A673 (cell line): ENCODE measurements around the gene ZNRD2. TPM values are rescaled to one million over a fixed set of nuclear protein-coding genes. Genes with fewer than 3 reads are reported as not detected.

Source experiments
- BruUV-seq: library from RNA; stranded (reverse); fragments of 400-500 nt; replicated peaks from 2 replicates; lab custom pipeline; 2021; lab: Mats Ljungman, UMichigan
- CTCF ChIA-PET: fragments of 300-600 bp; sonication (Branson Sonifier 250); formaldehyde crosslinking; loops from one replicate; lab custom pipeline; 2022; ENCODE audit warnings: antibody characterized with exemption; lab: Charles Lee
- POLR2A ChIA-PET: fragments of 300-600 bp; sonication (Branson Sonifier 250); formaldehyde crosslinking; loops from one replicate; lab custom pipeline; 2022; ENCODE audit warnings: antibody characterized with exemption; ENCODE audit not compliant: low non-redundant PET; lab: Charles Lee
- DNase-seq: peaks from one replicate; pipeline ENCODE4 v3.0.0-alpha.2; 2015; ENCODE audit warnings: low spot score
- H3K27ac ChIP-seq: fragments of 200-600 bp; sonication (generic); 2 replicates; pipeline ENCODE4 v1.5.1; 2016; ENCODE audit warnings: mixed run types, low read depth, mild to moderate bottlenecking, mixed read lengths, antibody characterized with exemption, low read length; ENCODE audit not compliant: poor library complexity, severe bottlenecking
- H3K27me3 ChIP-seq: fragments of 200-600 bp; sonication (generic); replicated peaks from 2 replicates; pipeline ENCODE4 v1.6.1; 2017; ENCODE audit warnings: mixed run types, low read depth, mild to moderate bottlenecking, mixed read lengths, antibody characterized with exemption, low read length; ENCODE audit not compliant: insufficient read depth, poor library complexity
- H3K36me3 ChIP-seq: fragments of 200-600 bp; sonication (generic); 2 replicates; pipeline ENCODE4 v1.6.1; 2016; ENCODE audit warnings: mixed run types, mild to moderate bottlenecking, mixed read lengths, antibody characterized with exemption, low read length; ENCODE audit not compliant: insufficient read depth, poor library complexity, severe bottlenecking
- H3K4me1 ChIP-seq: fragments of 200-600 bp; sonication (generic); 2 replicates; pipeline ENCODE4 v1.6.1; 2017; ENCODE audit warnings: mixed run types, mild to moderate bottlenecking, mixed read lengths, antibody characterized with exemption, low read length; ENCODE audit not compliant: insufficient read depth, poor library complexity, severe bottlenecking
- H3K4me3 ChIP-seq: fragments of 200-600 bp; sonication (generic); 2 replicates; pipeline ENCODE4 v1.5.1; 2016; ENCODE audit warnings: low read depth, mixed run types, mild to moderate bottlenecking, mixed read lengths, low read length; ENCODE audit not compliant: poor library complexity, severe bottlenecking
- H3K9me3 ChIP-seq: fragments of 200-600 bp; sonication (generic); 2 replicates; pipeline ENCODE4 v1.6.1; 2016; ENCODE audit warnings: mixed run types, low read depth, mild to moderate bottlenecking, mixed read lengths, antibody characterized with exemption, low read length; ENCODE audit not compliant: poor library complexity, severe bottlenecking
- CTCF ChIP-seq: fragments of 300-800, 200-600 bp; sonication (generic); conservative IDR thresholded peaks from 2 replicates; pipeline ENCODE4 v1.5.1; 2017; ENCODE audit warnings: low read depth, mild to moderate bottlenecking, antibody characterized with exemption, low read length, moderate library complexity, mixed read lengths
- EZH2 ChIP-seq: fragments of 200-600 bp; sonication (generic); IDR thresholded peaks from 2 replicates; pipeline ENCODE4 v1.6.1; 2017; ENCODE audit warnings: borderline replicate concordance, low read depth, mild to moderate bottlenecking, mixed read lengths, antibody characterized with exemption, low read length; ENCODE audit not compliant: poor library complexity, severe bottlenecking
- intact Hi-C: fragments of 100-400 bp; cut with micrococcal nuclease; formaldehyde crosslinking; loops from one replicate; pipeline ENCODE4 v1.10.0; 2022; ENCODE audit not compliant: unreplicated experiment
- total RNA-seq: library from RNA; stranded (reverse); gene quantifications from 2 replicates; pipeline ENCODE4 v1.2.3, GENCODE V29; 2021

Gene ZNRD2
- total RNA-seq, 1 experiment from 2014 or later, result 98.9 TPM

- no peak for DNase-seq
- no peak overlapping the region for H3K4me3 ChIP-seq
- H3K27me3 ChIP-seq, result no peaks in the 10 kb centered on the region
- no TSS peak for BruUV-seq
- no peak overlapping the region for H3K27ac ChIP-seq
- POLR2A ChIA-PET, result no interaction called here
- TF ChIP-seq EZH2 (no peak), CTCF (no peak)
- CTCF ChIA-PET, result interaction anchor here (0.8 to 1.7 kb wide), 6 partner anchors 12 to 52 kb away, joined by 3 to 12 read pairs (median 6); partner anchors contain the start of gene FAM89B
- peaks cover 5% of the 10 kb centered on the region for H3K4me1 ChIP-seq
- H3K9me3 ChIP-seq, result no peaks in the 10 kb centered on the region
- intact Hi-C loops, result no loop called here
- peaks cover 14% of the 10 kb centered on the region for H3K36me3 ChIP-seq
Observed at GRCh38 chr11:65592858-65593517, 22.7 kb downstream of the ZNRD2 start.

- no peak overlapping the region for H3K4me3 ChIP-seq
- H3K36me3 ChIP-seq, result peaks cover 22% of the 10 kb centered on the region
- peaks cover 5% of the 10 kb centered on the region for H3K4me1 ChIP-seq
- no peak overlapping the region for H3K27ac ChIP-seq
- ChIA-PET POLR2A (no interaction called here), CTCF (interaction anchor here (0.5 to 1.7 kb wide), 8 partner anchors 12 to 134 kb away, joined by 3 to 12 read pairs (median 6); partner anchors contain the start of gene FAM89B)
- peak; percentile 55 for DNase-seq
- TF ChIP-seq CTCF (peak; percentile 79), EZH2 (no peak)
- intact Hi-C loops, result no loop called here
- no peaks in the 10 kb centered on the region for H3K27me3 ChIP-seq
- BruUV-seq, result no TSS peak
- H3K9me3 ChIP-seq, result no peaks in the 10 kb centered on the region
Observed at GRCh38 chr11:65593518-65594414, 23.5 kb downstream of the ZNRD2 start.

GRCh38 chr11:65595131-65595530 is 24.9 kb downstream of the ZNRD2 start:
- Histone ChIP-seq H3K27me3 (no peaks in the 10 kb centered on the region), H3K27ac (no peak overlapping the region), H3K4me3 (no peak overlapping the region), H3K9me3 (no peaks in the 10 kb centered on the region), H3K36me3 (peaks cover 18% of the 10 kb centered on the region), H3K4me1 (peaks cover 5% of the 10 kb centered on the region)
- no peak for DNase-seq
- POLR2A ChIA-PET, result interaction anchor here (0.5 kb wide), 1 partner anchor 68 kb away, joined by 7 read pairs; the partner anchor contains the start of gene RELA
- intact Hi-C loops, result no loop called here
- CTCF ChIA-PET, result no interaction called here
- TF ChIP-seq CTCF (no peak), EZH2 (no peak)
- BruUV-seq, result no TSS peak
